HG03442 (cell line): Measurements from ENCODE around the gene BUB1.
"Not testable (repeated sequence)": the region's sequence is repeated elsewhere in the genome, so short reads cannot be mapped to it uniquely, and the experiment has no call there.

Experiments
- ATAC-seq: cut with Tn5 transposase; IDR thresholded peaks from one replicate; pipeline ENCODE4 v1.9.1; 2021; ENCODE audit warnings: mild to moderate bottlenecking, moderate library complexity; ENCODE audit not compliant: unreplicated experiment

The BUB1 gene

GRCh38 chr2:110605057-110605456 is 72.8 kb downstream of the BUB1 start:
- ATAC-seq, result not testable (repeated sequence)

- ATAC-seq, result not testable (repeated sequence)
These were observed 73.8 kb downstream of the BUB1 start for GRCh38 chr2:110603917-110604591.

- not testable (repeated sequence) for ATAC-seq
These were observed 75.7 kb downstream of the BUB1 start for GRCh38 chr2:110602139-110602538.

GRCh38 chr2:110591973-110592372 is 85.9 kb downstream of the BUB1 start:
- not testable (repeated sequence) for ATAC-seq

- ATAC-seq, result not testable (repeated sequence)
These were observed 88.1 kb downstream of the BUB1 start for GRCh38 chr2:110589677-110590330.

- not testable (repeated sequence) for ATAC-seq
These were observed 89.3 kb downstream of the BUB1 start for GRCh38 chr2:110588520-110588919.
